SK-N-MC (cell line): ENCODE measurements around the gene SLC9C2.

Experiments used
- EZH2 ChIP-seq: fragments of 200-600 bp; sonication (generic); IDR thresholded peaks from one replicate; pipeline ENCODE4 v1.6.1; 2017; ENCODE audit warnings: antibody characterized with exemption
- POLR2AphosphoS5 ChIP-seq: IDR thresholded peaks from 2 replicates; pipeline ENCODE4 v1.6.1; 2012; ENCODE audit warnings: mild to moderate bottlenecking, low read depth, low read length, borderline replicate concordance

GRCh38 chr1:173646656-173647055, 43.8 kb upstream of the SLC9C2 start:
- TF ChIP-seq POLR2AphosphoS5 (no peak), EZH2 (no peak)
